Left forelimb (tissue), 1 donor: ENCODE results near the gene TP53I11.

Source experiments
- DNase-seq: peaks from one replicate; pipeline ENCODE4 v3.0.0-alpha.2; 2018; ENCODE audit warnings: low spot score

Gene TP53I11

GRCh38 chr11:44950625-44951476 is at the start of gene TP53I11:
Gene TP53I11, minus strand, starts transcription at chr11:44950883. Its CDS starts 12,548 bp downstream, at chr11:44938335.
- DNase-seq = peak; percentile 87

- no peak for DNase-seq
Measured at GRCh38 chr11:44999068-44999467, 48.4 kb upstream of the TP53I11 start.

- no peak for DNase-seq
Measured at GRCh38 chr11:44998051-44998450, 47.4 kb upstream of the TP53I11 start.

DNA sequence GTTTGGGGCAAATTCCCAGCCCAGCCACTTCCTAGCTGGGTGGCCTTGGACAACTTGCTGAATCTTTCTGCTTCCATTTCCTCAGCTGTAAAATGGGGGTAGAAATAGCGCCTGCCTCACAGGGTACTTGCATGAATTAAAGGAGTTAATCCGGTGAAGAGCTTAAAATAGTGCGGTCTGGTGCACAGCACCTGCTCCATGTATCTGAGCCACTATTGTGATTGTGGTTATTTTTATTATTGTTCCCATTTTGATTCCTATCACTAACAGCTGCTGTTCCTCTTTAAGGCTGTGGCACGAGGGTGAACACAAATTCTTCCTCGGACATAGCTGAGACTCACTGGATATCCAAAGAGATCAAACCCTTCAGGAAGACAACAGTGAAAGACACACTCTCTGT is 46.9 kb upstream of the TP53I11 start:
- DNase-seq = no peak

DNA sequence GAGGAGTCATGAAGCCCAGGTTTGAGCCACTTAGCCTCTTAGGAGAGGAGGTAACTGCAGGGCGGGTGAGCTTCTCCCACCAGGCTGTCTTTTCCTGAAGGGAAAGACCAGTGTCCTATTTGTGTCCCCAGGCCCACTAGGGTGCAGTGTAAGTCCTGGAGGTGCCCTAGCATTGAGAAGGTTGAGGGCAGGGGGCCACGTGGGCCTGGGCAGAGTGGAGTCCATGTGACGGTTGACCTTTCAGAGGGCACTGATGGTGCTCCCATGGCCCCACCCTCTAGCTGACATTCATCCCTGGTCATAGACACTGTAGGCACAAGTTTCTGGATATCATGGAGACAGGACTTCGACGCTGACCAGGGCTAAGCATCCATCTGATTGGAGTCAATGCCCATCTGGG is 44.1 kb upstream of the TP53I11 start:
- peak; percentile 31 for DNase-seq

DNA sequence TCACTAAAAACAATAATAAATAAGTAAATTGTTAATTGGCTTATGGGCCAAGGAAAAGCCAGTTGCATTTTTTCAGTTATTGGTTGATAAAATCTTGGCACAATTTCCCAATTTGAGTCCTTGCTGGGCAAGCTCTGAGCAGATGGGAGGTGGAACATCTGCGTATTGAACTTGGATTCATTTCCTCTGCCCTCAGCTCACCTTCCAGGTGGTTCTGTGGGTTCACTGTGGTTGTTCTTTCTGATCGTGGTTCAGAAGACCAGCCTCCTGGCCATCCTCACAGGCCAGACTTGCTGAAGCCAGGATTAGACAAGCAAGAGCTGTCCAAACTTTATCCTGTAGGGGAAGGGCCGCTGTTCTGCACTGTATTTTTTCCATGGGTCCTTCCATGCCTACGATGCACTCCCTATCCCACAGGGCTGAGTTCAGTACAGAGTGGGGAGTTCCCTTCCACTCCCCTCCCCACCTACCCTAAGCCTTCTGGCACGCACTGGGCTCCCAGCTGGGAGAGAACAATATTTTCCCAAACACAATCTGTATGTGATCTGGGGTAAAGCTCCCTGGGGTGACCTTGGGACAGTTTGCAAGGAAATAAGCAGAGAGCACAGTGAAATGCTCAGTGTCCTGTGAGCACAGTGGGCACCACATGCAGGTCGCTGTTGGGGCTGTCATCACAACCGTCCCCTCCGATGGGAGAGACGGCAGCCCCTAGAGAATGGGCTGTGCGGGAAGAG is 43.5 kb upstream of the TP53I11 start:
- DNase-seq = peak; percentile 53

GRCh38 chr11:44992774-44993173 is 42.1 kb upstream of the TP53I11 start:
- DNase-seq = no peak

- DNase-seq = peak; percentile 37
Measured at GRCh38 chr11:44992181-44992582, 41.5 kb upstream of the TP53I11 start.

DNA sequence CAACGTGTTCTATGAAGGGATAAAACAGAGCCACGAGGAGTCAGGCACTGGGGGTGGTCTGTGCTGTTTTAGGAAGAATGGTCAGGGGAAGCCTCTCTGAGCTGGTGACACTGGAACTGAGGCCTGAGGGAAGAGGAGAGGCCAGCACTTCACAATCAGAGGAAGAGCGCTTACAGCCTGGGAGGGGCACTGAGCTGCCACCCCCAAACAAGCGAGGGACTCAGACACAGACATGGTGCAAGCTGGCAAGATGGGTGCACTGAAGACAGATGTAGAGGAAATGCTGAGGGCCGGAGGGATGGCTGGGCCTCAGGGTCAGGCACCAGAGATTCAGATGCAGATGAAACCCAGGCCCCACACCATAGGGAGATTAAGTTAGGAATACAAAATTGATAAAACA is 40.0 kb upstream of the TP53I11 start:
- DNase-seq = peak; percentile 36

- DNase-seq = peak; percentile 55
Measured at GRCh38 chr11:44989831-44990566, 39.3 kb upstream of the TP53I11 start.

GRCh38 chr11:44988981-44989635 is 38.4 kb upstream of the TP53I11 start:
- DNase-seq = peak; percentile 33

DNA sequence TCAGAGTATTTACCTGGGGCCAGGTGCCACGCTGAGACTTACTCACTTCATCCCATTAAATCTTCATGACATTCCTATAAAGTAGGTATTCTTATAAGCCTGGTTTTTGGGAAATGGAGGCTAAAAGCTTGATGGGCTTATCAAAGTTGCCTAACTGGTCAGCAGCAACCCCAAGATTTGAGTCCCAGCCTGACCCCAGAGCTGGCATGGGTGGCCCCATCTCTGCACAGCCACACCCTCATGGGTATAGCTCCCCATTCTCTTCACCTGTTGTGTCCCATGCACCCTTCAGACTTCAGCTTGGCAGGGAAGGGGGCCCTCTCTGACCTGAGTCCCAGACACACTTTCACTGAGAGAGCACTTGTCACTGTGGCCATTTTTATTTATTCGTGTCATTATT is 37.4 kb upstream of the TP53I11 start:
- no peak for DNase-seq

- DNase-seq = peak; percentile 46
Measured at GRCh38 chr11:44987506-44987905, 36.8 kb upstream of the TP53I11 start.

GRCh38 chr11:44986315-44986714 is 35.6 kb upstream of the TP53I11 start:
- DNase-seq = no peak

GRCh38 chr11:44985721-44986120 is 35.0 kb upstream of the TP53I11 start:
- DNase-seq = no peak

GRCh38 chr11:44983786-44984185 is 33.1 kb upstream of the TP53I11 start:
- DNase-seq = no peak

- DNase-seq = no peak
Measured at GRCh38 chr11:44982496-44983062, 31.9 kb upstream of the TP53I11 start.

DNA sequence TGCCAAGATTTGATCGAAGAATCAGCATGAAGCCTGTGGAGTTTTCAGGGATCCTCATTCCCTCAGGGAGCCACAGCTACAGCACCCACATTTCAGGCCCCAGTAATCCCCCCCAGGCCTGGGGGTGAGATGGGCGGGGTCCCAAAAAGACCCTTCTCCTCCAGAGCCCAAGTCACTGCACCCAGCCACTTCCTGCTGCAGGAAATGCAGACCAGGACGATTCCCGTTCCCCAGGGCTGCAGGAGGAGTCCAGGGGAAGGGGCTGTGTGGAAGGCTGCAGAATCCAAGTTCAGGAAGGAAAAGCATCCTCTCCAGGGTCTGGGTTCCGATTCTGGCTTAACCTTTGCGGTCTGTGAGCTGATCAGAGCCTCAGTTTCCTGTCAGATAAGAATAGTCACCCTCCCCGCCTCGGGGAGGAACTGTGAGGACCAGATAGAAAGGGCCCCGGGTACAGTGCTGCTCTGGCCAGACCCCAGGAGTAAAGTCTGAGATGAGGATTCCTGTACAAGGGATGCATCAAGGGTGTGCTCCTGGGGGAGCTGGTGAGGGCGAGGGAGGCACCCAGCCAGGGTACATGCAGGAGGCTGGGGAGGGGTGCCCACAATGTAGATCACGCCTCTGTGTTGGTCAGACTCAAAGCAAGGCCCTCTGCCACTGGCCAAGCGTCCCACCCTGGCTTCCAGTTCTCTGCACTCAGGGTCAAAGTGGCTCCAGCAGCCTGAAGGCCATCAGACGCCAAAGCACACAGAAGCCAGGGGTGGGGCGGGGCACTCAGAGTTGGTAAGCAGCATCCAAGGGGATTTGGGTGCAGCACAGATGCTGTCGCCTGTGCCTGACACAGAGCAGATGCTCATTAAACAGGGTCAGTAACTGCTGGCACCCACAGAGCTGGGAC is 30.1 kb upstream of the TP53I11 start:
- no peak for DNase-seq

- DNase-seq = no peak
Measured at GRCh38 chr11:44979543-44980399, 29.1 kb upstream of the TP53I11 start.

DNA sequence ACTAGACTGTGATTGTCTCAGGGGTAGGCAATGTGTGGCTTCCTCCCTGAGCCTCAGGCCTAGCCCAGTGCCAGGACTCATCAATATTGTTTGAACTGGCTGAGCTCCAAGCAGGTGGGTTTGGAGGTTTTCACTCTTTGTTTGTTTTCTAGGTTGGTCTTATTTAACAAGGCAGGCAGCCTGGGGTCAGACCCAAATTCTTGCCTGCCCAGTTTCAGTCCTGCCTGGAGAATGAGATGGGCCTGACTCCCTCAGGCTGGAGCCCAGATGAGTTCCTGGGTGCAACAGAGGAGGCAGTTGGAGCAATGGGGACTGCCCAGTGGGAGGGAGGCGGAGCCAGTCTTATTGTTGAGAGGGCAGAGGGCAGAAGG is 28.3 kb upstream of the TP53I11 start:
- no peak for DNase-seq
